PC-3 (cell line): ENCODE results near the gene CEP170B. TPM values are rescaled to one million over a fixed set of nuclear protein-coding genes. Genes with fewer than 3 reads are reported as not detected.

Source experiments
- ATAC-seq: fragments of 200-7000 bp; cut with Tn5 transposase; 2 replicates; pipeline ENCODE4 v1.9.1; 2020; ENCODE audit warnings: mild to moderate bottlenecking, moderate library complexity
- BruUV-seq: library from RNA; stranded (reverse); fragments of 400-500 nt; replicated peaks from 2 replicates; lab custom pipeline; 2021; lab: Mats Ljungman, UMichigan
- CTCF ChIA-PET: fragments of 300-600 bp; sonication (Branson Sonifier 250); formaldehyde crosslinking; loops from one replicate; lab custom pipeline; 2022; ENCODE audit warnings: antibody characterized with exemption; lab: Charles Lee
- POLR2A ChIA-PET: fragments of 300-600 bp; sonication (Branson Sonifier 250); formaldehyde crosslinking; loops from one replicate; lab custom pipeline; 2022; ENCODE audit warnings: antibody characterized with exemption; ENCODE audit not compliant: unreplicated experiment; lab: Charles Lee
- DNase-seq: peaks from one replicate; pipeline ENCODE4 v3.0.0-alpha.2; 2015
- H2AFZ ChIP-seq: fragments of 300-600 bp; sonication (generic); 2 replicates; pipeline ENCODE4 v1.6.0; 2016; ENCODE audit warnings: antibody characterized with exemption, low read length
- H3F3A ChIP-seq: fragments of 300-600 bp; sonication (generic); one replicate; pipeline ENCODE4 v1.6.0; 2017; ENCODE audit warnings: antibody characterized with exemption, low read length, control low read depth, mild to moderate bottlenecking; ENCODE audit not compliant: unreplicated experiment
- H3K27ac ChIP-seq: fragments of 300-600 bp; sonication (generic); 2 replicates; pipeline ENCODE4 v1.5.1; 2016; ENCODE audit warnings: mild to moderate bottlenecking, low read length
- H3K27me3 ChIP-seq: fragments of 300-600 bp; sonication (generic); 2 replicates; pipeline ENCODE4 v1.6.1; 2016; ENCODE audit warnings: low read length, mixed read lengths
- H3K36me3 ChIP-seq: fragments of 300-600 bp; sonication (generic); 2 replicates; pipeline ENCODE4 v1.6.1; 2016; ENCODE audit warnings: low read depth, mixed run types, low read length, mixed read lengths
- H3K4me1 ChIP-seq: fragments of 300-600 bp; sonication (generic); 2 replicates; pipeline ENCODE4 v1.5.1; 2016; ENCODE audit warnings: low read length; ENCODE audit not compliant: insufficient read depth
- H3K4me2 ChIP-seq: fragments of 300-600 bp; sonication (generic); 2 replicates; pipeline ENCODE4 v1.6.0; 2016; ENCODE audit warnings: low read length
- H3K4me3 ChIP-seq: fragments of 300-600 bp; sonication (generic); 2 replicates; pipeline ENCODE4 v1.5.1; 2016; ENCODE audit warnings: mild to moderate bottlenecking, low read length, mixed read lengths
- H3K79me2 ChIP-seq: fragments of 300-600 bp; sonication (generic); 2 replicates; pipeline ENCODE4 v1.6.1; 2017; ENCODE audit warnings: low read length, mixed read lengths
- H3K9ac ChIP-seq: fragments of 300-600 bp; sonication (generic); 2 replicates; pipeline ENCODE4 v1.6.0; 2016; ENCODE audit warnings: mild to moderate bottlenecking, low read length
- H3K9me2 ChIP-seq: fragments of 300-600 bp; sonication (generic); replicated peaks from 2 replicates; pipeline ENCODE4 v1.6.1; 2016; ENCODE audit warnings: mixed run types, low read length, mixed read lengths
- H3K9me3 ChIP-seq: fragments of 300-600 bp; sonication (generic); 2 replicates; pipeline ENCODE4 v1.6.1; 2016; ENCODE audit warnings: low read length, mixed read lengths
- H4K20me1 ChIP-seq: fragments of 300-600 bp; sonication (generic); 2 replicates; pipeline ENCODE4 v1.6.1; 2016; ENCODE audit warnings: low read length, mixed read lengths
- EZH2 ChIP-seq: fragments of 300-600 bp; sonication (generic); IDR thresholded peaks from one replicate; pipeline ENCODE4 v1.6.1; 2017; ENCODE audit warnings: antibody characterized with exemption, mild to moderate bottlenecking, low read length; ENCODE audit not compliant: unreplicated experiment
- EZH2phosphoT487 ChIP-seq: fragments of 300-600 bp; sonication (generic); IDR thresholded peaks from 2 replicates; pipeline ENCODE4 v1.6.1; 2018; ENCODE audit warnings: mild to moderate bottlenecking, antibody characterized with exemption, low read length, borderline replicate concordance
- intact Hi-C: fragments of 100-400 bp; cut with micrococcal nuclease; formaldehyde crosslinking; loops from 2 replicates; pipeline ENCODE4 v1.9.0; 2023
- total RNA-seq: library from RNA; depleted of rRNA; stranded (reverse); fragments of >200 nt; gene quantifications from 2 replicates; pipeline ENCODE4 v1.2.3, GENCODE V29; 2014
- TF ChIP-seq, protein P1 (sequence below): fragments of 300-600 bp; sonication (generic); conservative IDR thresholded peaks from 2 replicates; pipeline ENCODE4 v1.5.1; 2017; ENCODE audit warnings: antibody characterized with exemption, low read depth, mild to moderate bottlenecking, low read length

The CEP170B gene
- total RNA-seq, 1 experiment from 2014 or later, result 33.2 TPM

DNA sequence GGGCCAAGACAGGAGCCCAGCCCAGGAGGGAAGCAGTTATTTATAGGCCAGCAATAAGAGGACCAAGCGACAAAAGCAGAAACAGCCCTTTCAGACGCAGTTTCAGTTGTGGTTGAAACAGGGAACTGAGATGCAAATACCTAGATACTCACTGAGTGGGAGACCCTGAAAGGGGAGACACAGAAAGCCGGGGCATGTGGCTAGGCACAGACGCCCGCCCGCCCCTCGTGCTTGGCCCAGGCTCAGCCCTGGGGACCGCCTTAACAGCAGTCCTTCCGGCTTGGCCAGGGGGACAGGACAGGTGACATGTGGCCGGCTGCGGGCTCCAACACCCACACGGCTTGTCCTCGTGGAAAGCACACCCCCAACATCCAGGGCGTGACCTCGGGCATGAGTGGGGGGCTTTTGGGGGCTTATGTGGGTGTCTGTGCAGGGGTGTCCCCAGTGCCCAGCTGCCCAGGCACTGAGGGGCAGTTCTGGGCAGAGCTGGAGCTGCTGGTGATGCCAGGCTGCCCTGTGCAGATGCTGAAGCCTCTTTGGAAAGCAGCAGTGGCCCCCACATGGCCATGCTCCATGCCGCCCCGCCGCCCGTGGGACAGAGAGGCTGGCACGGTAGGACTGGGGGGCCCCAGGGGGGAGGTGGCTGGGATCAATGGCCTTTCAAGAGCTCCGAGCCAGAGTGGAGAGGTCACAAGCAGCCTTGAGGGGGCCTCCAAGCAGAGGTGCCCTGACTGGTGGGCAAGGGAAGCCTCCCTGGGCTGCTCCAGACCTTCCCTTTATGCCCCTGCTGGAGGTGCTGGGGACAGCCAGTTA lies 61.8 kb downstream of the CEP170B start:
- TF ChIP-seq, protein P1, sequence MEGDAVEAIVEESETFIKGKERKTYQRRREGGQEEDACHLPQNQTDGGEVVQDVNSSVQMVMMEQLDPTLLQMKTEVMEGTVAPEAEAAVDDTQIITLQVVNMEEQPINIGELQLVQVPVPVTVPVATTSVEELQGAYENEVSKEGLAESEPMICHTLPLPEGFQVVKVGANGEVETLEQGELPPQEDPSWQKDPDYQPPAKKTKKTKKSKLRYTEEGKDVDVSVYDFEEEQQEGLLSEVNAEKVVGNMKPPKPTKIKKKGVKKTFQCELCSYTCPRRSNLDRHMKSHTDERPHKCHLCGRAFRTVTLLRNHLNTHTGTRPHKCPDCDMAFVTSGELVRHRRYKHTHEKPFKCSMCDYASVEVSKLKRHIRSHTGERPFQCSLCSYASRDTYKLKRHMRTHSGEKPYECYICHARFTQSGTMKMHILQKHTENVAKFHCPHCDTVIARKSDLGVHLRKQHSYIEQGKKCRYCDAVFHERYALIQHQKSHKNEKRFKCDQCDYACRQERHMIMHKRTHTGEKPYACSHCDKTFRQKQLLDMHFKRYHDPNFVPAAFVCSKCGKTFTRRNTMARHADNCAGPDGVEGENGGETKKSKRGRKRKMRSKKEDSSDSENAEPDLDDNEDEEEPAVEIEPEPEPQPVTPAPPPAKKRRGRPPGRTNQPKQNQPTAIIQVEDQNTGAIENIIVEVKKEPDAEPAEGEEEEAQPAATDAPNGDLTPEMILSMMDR, result no peak
- TF ChIP-seq EZH2 (no peak), EZH2phosphoT487 (no peak)
- DNase-seq (no peak), ATAC-seq (no peak)
- POLR2A ChIA-PET, result no interaction called here
- BruUV-seq, result no TSS peak
- intact Hi-C loops, result no loop called here
- Histone ChIP-seq H4K20me1 (no peaks in the 10 kb centered on the region), H3K27me3 (no peaks in the 10 kb centered on the region), H3K4me1 (no peaks in the 10 kb centered on the region), H3K9me3 (no peaks in the 10 kb centered on the region), H3F3A (no peaks in the 10 kb centered on the region), H3K36me3 (no peaks in the 10 kb centered on the region), H3K79me2 (no peaks in the 10 kb centered on the region), H3K4me2 (no peak overlapping the region), H3K4me3 (no peak overlapping the region), H3K27ac (no peak overlapping the region), H3K9ac (no peak overlapping the region), H2AFZ (no peak overlapping the region), H3K9me2 (no peaks in the 10 kb centered on the region)
- CTCF ChIA-PET, result no interaction called here

DNA sequence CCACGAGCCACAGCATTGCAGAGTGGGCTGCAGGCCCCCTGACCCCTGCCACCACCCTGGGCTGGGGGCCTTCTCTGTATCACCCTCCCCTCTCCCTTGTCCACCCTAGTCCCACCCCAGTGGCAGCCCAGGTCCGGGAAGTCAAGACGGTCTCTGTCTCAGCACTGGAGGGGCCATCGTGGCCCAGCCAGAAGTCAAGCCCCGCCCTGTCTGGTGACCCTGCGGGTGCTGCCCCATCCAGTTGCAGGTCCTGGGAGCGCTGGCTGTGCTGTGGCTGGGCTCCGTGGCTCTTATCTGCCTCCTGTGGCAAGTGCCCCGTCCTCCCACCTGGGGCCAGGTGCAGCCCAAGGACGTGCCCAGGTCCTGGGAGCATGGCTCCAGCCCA lies 62.4 kb downstream of the CEP170B start:
- H3K27me3 ChIP-seq, result no peaks in the 10 kb centered on the region
- CTCF ChIA-PET, result no interaction called here

More for the DNA sequence above, 62.4 kb downstream of the CEP170B start:
- DNase-seq (no peak), ATAC-seq (no peak)
- H3K9ac ChIP-seq, result no peak overlapping the region
- H3K4me1 ChIP-seq, result no peaks in the 10 kb centered on the region
- H3K9me2 ChIP-seq, result no peaks in the 10 kb centered on the region
- no peaks in the 10 kb centered on the region for H3K36me3 ChIP-seq
- no TSS peak for BruUV-seq
- intact Hi-C loops, result no loop called here
- H3K27ac ChIP-seq, result no peak overlapping the region
- H3K9me3 ChIP-seq, result no peaks in the 10 kb centered on the region
- TF ChIP-seq, protein P1, result no peak
- TF ChIP-seq EZH2phosphoT487 (no peak), EZH2 (no peak)
- H3F3A ChIP-seq, result no peaks in the 10 kb centered on the region
- no peak overlapping the region for H3K4me3 ChIP-seq
- POLR2A ChIA-PET, result no interaction called here
- no peak overlapping the region for H3K4me2 ChIP-seq
- H3K79me2 ChIP-seq, result no peaks in the 10 kb centered on the region
- no peaks in the 10 kb centered on the region for H4K20me1 ChIP-seq
- H2AFZ ChIP-seq, result no peak overlapping the region
